IMR-90 (cell line): ENCODE data around the gene MLYCD.

Experiments
- CEBPB ChIP-seq: IDR thresholded peaks from 2 replicates; pipeline ENCODE4 v1.6.1; 2012; ENCODE audit warnings: low read depth, low read length, improper control_type of control experiment
- NFE2L2 ChIP-seq: fragments of 150-350 bp; IDR thresholded peaks from 2 replicates; pipeline ENCODE4 v1.6.1; 2016; ENCODE audit warnings: low read depth, mild to moderate bottlenecking, low read length
- POLR2A ChIP-seq: IDR thresholded peaks from 2 replicates; pipeline ENCODE4 v1.6.1; 2012; ENCODE audit warnings: mild to moderate bottlenecking, low read depth, low read length
- RFX5 ChIP-seq: IDR thresholded peaks from 2 replicates; pipeline ENCODE4 v1.8.0; 2012; ENCODE audit warnings: low read depth, mild to moderate bottlenecking, low read length, moderate library complexity
- TF ChIP-seq, protein P1 (sequence below): conservative IDR thresholded peaks from 2 replicates; pipeline ENCODE4 v1.5.1; 2012; ENCODE audit warnings: mild to moderate bottlenecking, low read depth, low read length, improper control_type of control experiment
- TF ChIP-seq, protein P2 (sequence below): fragments of 150-350 bp; IDR thresholded peaks from 2 replicates; pipeline ENCODE4 v1.6.1; 2017; ENCODE audit warnings: mild to moderate bottlenecking, antibody characterized with exemption, low read length, low read depth

DNA sequence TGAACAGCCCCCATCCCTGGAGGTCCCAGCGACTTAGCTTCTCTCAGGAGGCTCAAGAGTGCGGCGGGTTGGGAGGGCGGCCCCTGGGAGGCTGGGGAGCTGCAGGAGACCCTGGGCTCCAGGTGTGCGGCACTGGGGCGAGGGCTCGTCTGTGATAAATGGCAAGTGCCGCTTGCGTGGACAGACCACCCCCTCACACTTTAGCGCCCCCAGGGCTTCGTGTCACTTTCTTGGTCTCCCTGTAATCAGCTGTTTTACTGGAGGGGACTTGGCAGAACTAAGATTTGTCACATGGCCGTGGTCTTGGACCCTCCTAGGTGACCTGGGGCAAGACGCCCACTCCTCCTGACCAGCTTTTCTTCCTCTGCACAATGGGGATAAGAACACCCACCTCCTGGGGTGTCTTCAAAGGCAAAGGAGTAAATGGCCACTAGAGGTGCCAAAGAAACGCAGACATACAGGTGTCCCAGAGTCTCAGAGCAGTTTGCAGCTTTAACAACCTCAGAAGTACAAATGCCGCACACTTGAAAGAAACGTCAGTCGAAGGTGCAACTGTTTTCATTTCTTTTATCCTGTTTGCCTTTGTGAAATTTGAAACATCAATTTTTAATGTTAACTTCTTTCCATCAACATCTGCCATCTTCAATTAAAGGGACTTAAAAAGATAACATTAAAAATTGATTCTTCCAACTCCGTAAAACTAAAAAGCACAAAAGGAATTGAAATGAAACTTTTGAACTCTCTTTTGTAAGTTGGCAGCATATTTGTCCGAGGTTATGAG, 55.1 kb downstream of the MLYCD start:
- no peak for TF ChIP-seq NFE2L2
- no peak for TF ChIP-seq RFX5
- TF ChIP-seq, protein P1, sequence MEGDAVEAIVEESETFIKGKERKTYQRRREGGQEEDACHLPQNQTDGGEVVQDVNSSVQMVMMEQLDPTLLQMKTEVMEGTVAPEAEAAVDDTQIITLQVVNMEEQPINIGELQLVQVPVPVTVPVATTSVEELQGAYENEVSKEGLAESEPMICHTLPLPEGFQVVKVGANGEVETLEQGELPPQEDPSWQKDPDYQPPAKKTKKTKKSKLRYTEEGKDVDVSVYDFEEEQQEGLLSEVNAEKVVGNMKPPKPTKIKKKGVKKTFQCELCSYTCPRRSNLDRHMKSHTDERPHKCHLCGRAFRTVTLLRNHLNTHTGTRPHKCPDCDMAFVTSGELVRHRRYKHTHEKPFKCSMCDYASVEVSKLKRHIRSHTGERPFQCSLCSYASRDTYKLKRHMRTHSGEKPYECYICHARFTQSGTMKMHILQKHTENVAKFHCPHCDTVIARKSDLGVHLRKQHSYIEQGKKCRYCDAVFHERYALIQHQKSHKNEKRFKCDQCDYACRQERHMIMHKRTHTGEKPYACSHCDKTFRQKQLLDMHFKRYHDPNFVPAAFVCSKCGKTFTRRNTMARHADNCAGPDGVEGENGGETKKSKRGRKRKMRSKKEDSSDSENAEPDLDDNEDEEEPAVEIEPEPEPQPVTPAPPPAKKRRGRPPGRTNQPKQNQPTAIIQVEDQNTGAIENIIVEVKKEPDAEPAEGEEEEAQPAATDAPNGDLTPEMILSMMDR, result peak; percentile 37
- no peak for TF ChIP-seq POLR2A
- TF ChIP-seq CEBPB, result no peak
- TF ChIP-seq, protein P2, sequence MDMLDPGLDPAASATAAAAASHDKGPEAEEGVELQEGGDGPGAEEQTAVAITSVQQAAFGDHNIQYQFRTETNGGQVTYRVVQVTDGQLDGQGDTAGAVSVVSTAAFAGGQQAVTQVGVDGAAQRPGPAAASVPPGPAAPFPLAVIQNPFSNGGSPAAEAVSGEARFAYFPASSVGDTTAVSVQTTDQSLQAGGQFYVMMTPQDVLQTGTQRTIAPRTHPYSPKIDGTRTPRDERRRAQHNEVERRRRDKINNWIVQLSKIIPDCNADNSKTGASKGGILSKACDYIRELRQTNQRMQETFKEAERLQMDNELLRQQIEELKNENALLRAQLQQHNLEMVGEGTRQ, result no peak
